NCI-H2081 (cell line): ENCODE measurements around the gene MS4A8.
"Not testable (repeated sequence)": the region's sequence is repeated elsewhere in the genome, so short reads cannot be mapped to it uniquely, and the experiment has no call there.

ENCODE experiments used
- DNase-seq, 2 experiments: peaks; one replicate each; lab custom pipeline; 2025; lab: John Stamatoyannopoulos, UW

Gene MS4A8

DNA sequence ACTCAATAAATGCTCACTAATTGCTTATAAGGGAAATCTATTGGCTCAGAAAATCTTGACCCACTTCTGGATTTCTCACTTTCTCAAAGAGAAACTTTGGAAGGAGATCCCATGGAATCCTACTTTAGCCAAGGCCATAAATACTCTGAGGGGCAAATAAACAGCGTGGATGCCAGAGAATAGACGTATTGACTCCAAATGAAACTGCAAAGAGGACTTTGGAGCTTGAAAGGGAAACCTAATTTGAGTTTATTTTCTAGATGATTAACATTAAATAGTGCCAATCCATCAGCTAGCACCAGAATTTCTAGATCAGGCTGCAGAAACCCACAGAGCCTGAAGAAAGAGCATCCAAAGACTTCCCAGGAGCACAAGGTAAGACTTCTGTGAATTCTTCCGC lies 25.0 kb downstream of the MS4A8 start, which contains the start of gene MS4A18:
Gene MS4A18 (plus strand): TSS at position 301 of the 400 bp plus-strand sequence.
- DNase-seq, result no peak

DNA sequence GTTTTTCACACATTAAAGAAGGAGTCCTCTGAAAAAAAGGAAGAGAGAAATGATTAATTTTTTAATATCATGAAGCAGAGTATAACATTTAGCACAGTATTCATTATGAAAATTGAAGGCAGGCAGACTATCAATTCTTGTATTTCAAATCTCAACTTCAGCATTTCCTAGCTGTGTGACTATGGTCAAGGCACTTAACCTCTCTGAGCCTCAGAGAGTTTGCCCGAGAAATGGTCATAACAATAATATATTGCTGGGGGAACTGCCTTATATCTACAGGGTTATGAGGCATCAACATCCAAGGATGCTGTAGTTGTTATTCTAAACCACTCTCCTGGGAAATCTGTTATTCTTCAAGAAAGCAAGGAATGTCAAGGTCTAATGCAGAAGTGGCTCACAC lies 26.2 kb downstream of the MS4A8 start:
- no peak for DNase-seq

DNA sequence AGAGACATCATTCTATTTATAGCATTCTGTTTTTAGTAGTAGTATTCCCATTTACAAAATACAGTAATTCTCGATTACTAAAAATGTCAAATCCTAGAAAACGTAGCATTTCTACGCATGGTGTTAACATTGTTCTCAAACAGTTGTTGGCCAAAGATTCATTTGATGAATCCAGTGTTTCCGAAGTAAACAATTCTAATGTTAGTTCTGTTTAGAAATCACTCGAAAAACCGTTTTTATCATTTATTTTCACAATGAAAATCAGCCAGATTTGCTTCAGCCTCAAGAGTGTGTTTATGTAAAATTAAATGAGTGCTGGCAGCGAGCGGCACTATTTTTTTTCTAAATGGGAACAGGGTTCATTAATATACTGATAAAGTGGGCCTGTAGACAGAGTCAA lies 32.2 kb downstream of the MS4A8 start:
- DNase-seq, result no peak

GRCh38 chr11:60734279-60734678 lies 34.9 kb downstream of the MS4A8 start:
- DNase-seq, result no peak

DNA sequence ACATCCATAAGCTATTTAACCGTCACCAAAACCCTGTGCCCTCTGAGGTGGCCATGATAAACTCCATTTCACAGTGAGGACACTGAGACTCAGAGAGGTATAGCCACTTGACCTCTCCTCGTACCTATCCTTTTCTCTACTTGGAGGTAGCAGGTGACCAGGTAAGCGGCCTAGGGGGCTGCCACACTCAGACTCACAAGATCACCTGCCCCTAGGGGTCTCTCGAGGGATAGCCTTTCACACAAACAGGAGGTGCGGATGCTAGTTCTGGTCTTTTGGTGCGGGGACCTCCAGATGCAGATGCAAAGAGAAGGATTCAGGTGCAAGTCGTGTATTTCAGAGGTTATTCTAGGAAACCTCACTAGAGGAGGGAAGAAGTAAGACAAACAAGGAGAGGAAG lies 39.7 kb downstream of the MS4A8 start:
- no peak for DNase-seq

- DNase-seq, result no peak
These were observed 41.2 kb downstream of the MS4A8 start for GRCh38 chr11:60740573-60740972.

GRCh38 chr11:60741421-60741820 lies 42.0 kb downstream of the MS4A8 start:
- no peak for DNase-seq

DNA sequence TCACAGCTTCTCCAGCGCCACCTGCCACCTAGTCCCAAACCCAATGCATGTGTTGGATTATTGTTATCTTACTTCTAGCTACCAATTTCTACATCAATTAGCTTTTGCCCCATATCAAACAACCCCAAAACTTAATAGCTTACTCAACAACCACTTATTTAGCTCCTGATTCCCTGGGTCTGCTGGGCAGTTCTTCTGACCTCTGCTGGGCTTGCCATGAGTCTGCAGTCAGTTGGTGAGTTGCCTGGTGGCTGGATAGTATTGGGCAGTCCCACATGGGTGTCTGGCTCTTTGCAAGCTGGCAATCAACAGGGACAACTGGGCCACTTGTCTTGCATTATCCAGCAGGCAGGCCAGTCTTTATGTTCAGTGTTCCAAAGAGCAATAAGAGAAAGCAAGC lies 43.6 kb downstream of the MS4A8 start:
- DNase-seq, result no peak

- no peak for DNase-seq
These were observed 44.7 kb downstream of the MS4A8 start for GRCh38 chr11:60744114-60744513.

GRCh38 chr11:60747359-60747873 lies 48.0 kb downstream of the MS4A8 start:
- DNase-seq, result no peak

DNA sequence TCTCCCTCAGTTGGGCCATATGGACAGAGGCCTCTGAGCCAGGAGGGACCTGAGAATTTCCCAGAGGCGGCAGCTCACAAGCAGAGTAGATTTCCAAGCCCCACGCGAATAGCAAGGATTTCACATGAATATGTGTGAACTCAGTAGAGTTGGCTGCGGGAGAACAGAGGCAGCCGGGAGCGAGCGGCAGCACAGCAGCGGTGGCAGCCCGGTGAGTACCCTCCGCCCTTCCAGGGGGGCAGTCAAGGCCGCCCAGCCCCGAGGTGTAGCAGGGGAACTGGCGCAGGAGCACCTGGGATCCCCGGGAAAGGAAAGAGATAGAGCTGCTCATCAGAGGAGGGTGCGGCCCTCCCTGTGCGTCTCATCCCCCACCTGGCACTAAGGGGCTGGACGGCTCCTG lies 48.8 kb downstream of the MS4A8 start:
- DNase-seq, result no peak

DNA sequence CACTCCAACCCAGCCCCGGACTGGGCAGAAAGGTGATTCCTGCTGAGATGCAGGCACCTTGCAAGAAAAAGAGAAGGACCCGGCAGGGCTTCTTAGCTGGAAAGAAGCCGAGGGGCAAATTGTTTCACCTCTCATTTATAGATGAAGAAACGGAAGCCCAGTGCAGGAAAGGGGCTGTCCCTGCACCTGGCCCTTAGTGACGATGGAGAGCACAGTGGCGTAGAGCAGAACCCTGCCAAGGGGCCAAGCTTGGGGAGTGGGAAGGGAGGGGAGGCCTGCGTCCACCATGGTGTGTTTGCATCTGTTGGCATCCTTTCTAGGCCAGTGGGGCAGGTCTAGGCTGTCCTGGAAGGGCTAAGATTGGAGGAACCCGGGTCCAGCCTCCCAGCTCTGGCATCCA lies 49.4 kb downstream of the MS4A8 start:
- no peak for DNase-seq

GRCh38 chr11:60750911-60751310 lies 51.5 kb downstream of the MS4A8 start:
- DNase-seq, result no peak

GRCh38 chr11:60753309-60753708 lies 53.9 kb downstream of the MS4A8 start:
- DNase-seq, result no peak

GRCh38 chr11:60754887-60755286 lies 55.5 kb downstream of the MS4A8 start:
- DNase-seq, result no peak

GRCh38 chr11:60756307-60757032 lies 57.1 kb downstream of the MS4A8 start, which contains the start of gene MS4A15:
TSS of gene MS4A15 (plus strand) at chr11:60756867. CDS start at chr11:60763734, 6,867 bp downstream.
- DNase-seq, result no peak

DNA sequence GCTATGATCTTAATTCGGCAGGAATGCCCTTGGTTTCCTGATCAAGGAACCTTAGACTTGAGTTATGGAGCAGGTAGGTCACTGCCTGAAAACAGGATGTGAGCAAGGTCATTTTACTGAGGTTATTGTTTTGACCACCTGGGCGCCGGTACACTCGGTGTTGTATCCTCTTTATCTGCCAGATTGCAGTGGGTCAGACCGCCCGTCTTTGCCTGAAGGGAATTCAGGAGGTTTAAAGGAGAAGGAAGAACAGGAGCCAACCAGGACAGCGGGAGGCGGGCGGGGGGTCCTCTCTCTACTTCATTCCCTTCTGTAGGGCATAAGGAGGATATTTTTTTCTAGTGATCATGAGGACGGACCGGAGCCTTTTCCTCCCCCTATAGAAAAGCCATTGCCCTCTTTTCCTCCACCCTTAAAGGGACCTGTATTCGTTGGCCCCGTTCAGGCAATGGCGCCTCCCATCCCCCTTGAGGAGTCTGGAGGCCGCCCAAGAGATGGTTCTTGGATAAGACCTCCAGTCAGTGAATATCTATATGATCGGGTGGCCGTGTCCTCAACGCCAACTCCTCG lies 57.9 kb downstream of the MS4A8 start:
- no peak for DNase-seq

DNA sequence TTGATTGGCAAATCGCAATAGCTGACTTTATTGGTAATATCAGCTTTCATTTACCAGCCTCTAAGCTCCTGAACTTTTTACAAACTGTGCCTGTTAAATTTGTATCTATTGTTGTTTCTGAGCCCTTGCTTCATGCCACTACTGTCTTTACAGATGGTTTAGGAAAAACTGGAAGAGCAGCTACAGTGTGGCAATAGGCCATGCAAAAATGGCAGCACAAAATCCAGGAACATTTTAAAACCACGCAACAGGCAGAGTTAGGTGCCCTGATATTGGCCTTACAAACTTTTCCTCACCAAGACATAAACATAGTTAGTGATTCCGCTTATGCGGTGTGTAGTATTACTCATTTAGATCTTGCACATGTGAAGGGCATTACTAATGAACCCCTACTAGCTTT lies 59.3 kb downstream of the MS4A8 start:
- DNase-seq, result not testable (repeated sequence)

- DNase-seq, result not testable (repeated sequence)
These were observed 60.2 kb downstream of the MS4A8 start for GRCh38 chr11:60759438-60760225.

- DNase-seq, result peak in 1 of 2 experiments; percentile 75
These were observed 62.2 kb downstream of the MS4A8 start for GRCh38 chr11:60761436-60762190.

GRCh38 chr11:60762851-60763691 lies 63.7 kb downstream of the MS4A8 start:
- DNase-seq, result peak; percentile 62 to 87
